NCI-H1105 treated with DMSO at 0.1 percent for 48 hours (cell line): ENCODE results near the gene CTNNB1.

Source experiments
- DNase-seq: peaks from one replicate; lab custom pipeline; 2025; lab: John Stamatoyannopoulos, UW

The CTNNB1 gene

DNA sequence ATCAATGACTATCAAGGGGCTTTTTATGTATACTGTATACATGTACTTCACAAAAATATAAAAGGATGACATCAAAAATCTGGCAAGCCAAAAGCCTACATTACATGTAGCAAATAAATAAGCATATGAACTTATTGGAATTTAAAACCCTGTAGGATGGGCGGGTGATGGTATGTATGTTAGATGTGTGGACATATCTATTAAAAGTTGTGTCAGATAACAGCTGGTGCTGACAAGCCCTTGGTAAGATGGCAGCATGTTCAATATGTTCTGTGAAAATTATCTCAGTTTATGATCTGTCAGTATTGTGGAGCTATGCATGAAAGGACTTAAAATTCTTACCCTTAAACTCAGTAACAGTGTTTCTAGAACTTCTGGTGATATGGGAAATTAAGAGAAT, 20.1 kb downstream of the CTNNB1 start:
- DNase-seq: no peak

DNA sequence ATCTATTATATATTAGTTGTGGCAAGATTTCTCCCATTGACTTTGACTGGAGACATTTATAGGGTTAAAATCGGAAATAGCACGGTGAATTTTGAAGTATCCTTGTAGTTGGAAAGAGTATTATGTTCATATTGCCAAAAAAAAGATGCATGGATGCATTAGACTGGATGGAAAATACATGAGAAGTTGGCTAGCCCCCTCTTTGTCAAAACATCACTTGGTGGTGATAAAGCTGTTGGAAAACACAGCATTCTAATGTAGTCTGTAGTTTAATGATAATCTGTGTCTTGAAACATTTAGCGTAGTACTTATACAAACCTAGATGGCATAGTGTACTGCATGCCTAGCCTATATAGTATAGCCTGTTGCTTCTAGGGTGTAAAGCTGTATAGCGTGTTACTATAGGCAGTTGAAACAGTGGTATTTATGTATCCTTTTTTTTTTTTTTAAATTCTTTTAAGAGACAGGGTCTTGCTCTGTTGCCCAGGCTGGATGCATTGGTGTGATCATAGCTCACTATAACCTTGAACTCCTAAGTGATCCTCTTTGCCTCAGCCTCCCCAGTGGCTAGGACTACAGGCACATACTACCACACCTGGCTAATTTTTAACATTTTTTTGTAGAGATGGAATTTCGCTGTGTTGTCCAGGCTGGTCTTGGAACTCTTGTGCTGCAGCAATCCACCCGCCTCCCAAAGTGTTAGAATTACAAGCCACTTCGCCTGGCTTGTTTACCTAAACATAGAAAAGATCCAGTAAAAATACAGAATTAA, 21.8 kb downstream of the CTNNB1 start:
- no peak for DNase-seq

DNA sequence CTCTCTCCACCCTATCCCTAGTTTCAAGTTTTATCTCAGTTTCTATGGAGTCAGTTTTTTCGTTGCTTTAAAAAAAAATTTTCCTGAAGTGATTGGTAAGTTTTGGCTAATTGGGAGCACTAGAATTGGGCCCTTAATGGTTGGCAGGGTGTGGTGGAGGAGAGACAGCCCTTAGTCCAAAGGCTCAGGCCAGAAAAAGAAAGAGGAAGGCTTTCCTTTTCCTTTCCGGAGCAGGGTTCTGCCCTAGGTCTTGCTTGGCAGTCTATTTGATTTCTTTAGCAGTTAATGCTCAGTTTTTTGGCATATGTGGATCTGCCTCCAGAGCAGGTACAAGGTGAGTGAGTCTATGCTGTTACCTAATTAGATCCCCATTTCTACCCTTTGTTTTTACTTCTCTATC, 22.7 kb downstream of the CTNNB1 start:
- DNase-seq: no peak

DNA sequence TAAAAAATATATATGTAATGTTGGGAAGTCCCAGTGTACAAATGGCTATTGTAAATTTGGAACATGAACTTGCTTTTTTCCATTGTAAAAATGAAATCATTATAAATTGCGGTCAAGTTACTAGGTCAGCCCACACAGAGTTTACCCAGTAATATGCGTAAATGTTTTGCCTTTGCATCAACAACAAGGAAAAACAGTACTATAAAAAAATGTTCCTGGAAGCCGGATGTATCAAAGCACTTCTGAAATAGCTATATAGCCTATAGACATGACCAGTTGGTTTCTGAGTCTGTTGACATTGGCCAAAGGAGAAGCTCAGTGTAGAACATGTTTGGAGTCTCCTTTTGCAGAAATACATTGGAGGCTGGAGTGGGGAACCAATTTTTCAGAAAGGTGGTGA, 23.2 kb downstream of the CTNNB1 start:
- no peak for DNase-seq

DNA sequence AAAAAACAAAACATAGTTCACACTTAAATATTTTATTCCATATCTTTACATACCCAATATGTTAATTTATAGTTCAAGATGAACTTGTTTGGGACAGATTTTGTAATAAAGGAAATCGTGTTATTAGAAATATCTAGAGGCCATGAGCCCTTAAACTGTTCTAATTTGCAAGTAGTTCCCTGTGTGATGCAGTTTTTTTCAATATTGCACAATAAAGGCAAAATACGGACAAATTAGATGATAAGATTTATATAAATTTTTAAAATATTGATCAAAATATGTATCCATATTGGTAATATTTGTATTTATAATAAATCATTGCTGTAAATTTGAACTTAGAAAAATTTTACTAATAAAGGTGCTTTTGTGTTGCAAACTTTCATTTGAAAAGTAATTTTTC, 23.8 kb downstream of the CTNNB1 start:
- DNase-seq: no peak

DNA sequence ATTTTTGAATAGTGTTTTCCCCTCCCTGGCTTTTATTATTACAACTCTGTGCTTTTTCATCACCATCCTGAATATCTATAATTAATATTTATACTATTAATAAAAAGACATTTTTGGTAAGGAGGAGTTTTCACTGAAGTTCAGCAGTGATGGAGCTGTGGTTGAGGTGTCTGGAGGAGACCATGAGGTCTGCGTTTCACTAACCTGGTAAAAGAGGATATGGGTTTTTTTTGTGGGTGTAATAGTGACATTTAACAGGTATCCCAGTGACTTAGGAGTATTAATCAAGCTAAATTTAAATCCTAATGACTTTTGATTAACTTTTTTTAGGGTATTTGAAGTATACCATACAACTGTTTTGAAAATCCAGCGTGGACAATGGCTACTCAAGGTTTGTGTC, 24.4 kb downstream of the CTNNB1 start:
- no peak for DNase-seq

DNA sequence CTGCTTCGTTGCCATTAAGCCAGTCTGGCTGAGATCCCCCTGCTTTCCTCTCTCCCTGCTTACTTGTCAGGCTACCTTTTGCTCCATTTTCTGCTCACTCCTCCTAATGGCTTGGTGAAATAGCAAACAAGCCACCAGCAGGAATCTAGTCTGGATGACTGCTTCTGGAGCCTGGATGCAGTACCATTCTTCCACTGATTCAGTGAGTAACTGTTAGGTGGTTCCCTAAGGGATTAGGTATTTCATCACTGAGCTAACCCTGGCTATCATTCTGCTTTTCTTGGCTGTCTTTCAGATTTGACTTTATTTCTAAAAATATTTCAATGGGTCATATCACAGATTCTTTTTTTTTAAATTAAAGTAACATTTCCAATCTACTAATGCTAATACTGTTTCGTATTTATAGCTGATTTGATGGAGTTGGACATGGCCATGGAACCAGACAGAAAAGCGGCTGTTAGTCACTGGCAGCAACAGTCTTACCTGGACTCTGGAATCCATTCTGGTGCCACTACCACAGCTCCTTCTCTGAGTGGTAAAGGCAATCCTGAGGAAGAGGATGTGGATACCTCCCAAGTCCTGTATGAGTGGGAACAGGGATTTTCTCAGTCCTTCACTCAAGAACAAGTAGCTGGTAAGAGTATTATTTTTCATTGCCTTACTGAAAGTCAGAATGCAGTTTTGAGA, 25.0 kb downstream of the CTNNB1 start:
- no peak for DNase-seq

DNA sequence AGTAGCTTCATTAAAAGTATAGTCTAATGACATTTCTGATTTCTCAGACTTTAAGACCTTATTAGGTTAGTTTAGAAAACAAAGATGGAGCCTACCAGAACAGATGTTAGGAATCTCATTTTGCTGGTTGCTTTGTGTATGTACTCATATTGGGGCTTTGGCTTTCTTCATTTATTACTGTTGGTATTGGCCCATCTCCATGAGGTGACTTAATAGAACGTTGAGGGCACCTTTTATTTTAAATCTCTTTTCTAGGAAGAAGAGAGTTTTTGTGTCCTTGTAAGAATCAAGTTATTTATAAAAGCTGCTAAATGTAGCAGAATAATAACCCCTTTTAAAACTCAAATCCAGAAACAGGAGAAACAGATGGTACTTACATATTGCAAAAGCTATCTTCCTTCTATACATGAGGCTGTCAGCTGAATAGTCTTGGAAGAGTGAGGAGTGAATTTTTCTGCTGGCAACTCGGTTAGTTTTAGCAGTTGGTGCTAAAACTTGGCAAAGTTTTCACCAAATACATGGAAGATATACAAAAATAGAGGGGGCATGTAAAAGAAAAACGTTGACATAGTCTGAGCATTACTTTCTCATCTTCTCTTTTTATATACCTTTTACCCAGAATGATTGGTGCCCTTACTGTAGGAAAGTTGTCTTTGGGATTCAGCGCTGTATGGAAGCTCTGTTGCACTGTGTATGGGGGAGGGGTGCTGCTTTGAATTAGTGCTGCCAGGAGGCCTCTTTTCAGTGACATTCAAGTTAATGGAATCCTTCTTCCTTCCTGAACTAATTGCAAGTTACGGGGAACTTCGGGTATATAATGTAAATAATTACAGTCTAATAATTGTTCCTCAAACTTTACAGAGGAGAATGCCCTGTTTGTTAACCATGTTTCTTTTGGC, 35.8 kb downstream of the CTNNB1 start:
- DNase-seq: no peak

DNA sequence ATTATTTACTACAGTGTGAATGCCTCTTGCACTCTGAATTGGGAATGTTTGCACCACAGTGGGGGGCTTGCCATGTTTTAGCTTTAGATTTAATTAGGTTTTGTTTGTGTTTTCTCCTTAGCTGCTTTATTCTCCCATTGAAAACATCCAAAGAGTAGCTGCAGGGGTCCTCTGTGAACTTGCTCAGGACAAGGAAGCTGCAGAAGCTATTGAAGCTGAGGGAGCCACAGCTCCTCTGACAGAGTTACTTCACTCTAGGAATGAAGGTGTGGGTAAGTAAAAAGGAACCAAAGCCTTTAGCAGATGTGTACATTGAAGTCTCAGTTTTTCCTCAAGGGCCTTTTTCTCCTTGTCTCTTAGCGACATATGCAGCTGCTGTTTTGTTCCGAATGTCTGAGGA, 36.9 kb downstream of the CTNNB1 start:
- DNase-seq: no peak

DNA sequence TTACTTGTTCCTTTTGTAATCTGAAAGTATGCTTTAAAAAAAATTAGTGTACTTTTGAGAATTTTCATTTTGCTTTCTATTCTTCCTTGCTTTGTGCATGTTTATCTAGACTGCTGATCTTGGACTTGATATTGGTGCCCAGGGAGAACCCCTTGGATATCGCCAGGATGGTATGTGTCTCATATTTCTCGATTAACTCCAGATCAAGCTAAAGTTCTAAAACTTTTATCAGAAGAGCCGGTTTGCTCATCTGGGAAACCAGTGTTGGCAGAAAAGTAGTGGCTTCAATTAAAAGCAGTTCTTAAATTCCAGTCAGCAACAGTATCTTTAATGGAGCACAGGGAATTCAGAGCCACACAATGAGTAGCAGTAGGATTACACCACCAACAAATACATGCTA, 38.6 kb downstream of the CTNNB1 start:
- DNase-seq: no peak

DNA sequence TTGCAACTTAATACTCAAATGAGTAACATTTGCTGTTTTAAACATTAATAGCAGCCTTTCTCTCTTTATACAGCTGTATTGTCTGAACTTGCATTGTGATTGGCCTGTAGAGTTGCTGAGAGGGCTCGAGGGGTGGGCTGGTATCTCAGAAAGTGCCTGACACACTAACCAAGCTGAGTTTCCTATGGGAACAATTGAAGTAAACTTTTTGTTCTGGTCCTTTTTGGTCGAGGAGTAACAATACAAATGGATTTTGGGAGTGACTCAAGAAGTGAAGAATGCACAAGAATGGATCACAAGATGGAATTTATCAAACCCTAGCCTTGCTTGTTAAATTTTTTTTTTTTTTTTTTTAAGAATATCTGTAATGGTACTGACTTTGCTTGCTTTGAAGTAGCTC, 40.3 kb downstream of the CTNNB1 start:
- no peak for DNase-seq

DNA sequence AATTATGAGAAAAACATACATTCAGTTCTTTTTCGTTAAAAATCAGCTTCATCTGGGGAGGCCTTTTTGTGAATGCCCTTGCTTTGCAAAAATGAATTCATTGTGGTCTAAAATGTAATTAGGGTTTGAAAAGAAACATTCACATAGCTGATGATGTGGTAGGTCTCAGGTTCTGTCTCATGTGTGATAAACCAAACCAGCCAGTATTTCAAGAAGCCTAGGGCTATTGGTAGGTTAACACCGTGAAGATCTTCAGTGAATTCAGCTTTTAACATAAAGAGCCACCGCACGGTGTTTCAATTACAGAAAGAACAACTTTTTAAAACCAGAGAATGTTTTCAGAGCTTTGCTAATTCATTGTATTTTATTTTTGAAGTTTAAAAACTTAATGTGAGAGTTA, 41.9 kb downstream of the CTNNB1 start:
- no peak for DNase-seq

DNA sequence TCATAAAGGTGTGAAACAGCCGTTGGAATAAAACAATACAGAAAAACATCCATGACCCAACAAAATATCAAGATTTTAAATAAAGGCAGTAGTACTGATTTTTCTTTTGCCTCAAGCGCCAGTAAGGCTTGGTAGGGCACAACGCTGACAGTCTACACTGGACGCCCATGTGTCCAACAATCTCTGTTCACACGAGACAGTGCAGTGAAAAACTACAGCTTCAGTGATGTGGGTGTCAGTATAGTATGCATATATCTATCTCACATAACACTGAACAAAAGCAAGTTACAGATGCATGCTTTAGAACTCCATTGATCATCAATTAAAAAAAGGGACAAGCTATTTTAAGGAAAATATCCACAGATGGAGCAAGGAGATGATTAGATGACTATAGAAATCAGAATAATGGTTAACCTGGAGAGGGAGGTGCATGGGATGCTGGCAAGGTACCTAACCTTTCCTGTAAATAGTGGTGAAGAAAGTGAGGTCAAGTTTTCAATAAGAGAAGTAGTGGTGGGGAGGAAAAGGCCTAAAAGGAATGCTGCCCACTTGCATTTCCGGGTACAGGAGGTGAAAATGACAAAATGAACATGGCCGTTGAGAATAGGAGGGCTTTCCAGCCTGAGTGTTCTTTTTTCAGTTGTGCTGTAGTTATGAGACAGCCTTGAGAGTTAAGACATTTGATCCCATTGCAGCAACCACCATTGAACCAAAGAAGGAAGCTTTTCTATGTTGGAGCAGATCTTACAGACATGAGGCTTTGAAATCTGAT, 42.7 kb downstream of the CTNNB1 start:
- no peak for DNase-seq

DNA sequence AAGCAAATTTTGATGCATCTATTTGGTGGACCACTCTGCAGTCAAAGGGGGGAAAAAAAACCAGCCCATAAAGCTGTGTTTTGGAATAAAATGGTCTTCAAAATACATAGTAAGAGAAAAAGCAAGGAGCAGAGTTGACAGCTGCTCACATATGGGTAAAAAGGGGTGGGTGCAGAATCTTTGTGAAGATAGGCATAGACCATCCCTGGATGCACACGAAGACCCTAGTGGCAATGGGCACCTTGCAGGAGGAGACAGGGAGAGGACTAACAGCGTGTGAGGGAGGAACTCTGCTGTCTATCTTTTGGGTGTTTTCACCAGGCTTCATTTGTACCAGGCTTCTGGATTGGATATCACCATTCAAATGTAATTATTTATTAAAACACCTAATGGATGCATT, 43.9 kb downstream of the CTNNB1 start:
- no peak for DNase-seq

DNA sequence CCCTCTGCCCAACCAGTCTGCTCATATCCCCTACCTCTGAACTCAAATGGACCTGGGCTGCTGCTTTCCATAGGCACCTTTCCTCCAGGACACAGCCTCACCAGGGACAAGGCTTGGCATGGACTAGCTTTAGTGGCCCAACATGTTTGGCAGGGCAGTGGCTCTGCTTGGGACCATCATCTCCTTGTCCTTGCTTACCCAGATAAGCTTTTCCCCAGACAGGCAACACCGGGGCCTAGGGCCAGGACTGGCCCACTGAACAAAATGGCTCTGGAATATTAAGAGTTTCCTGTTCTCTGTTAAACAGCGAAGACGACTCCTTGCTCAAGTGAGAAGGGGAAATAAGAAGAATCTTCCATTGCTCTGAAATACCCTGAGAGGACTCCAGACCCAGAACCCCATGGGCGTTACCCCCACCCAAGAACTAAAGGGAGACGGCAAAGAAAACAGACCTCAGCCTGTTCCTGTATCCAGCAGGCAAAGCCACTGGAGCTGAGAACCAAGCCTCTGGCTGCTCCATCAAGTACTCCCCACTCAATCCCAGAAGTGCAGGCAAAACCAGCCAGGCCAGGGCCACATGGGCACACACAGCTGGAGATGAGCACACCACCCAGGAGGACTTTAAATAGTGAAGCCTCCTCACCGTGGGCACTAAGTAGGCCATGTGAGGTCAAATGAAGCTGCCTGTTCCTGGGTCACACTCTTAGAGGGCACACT, 45.5 kb downstream of the CTNNB1 start:
- no peak for DNase-seq

DNA sequence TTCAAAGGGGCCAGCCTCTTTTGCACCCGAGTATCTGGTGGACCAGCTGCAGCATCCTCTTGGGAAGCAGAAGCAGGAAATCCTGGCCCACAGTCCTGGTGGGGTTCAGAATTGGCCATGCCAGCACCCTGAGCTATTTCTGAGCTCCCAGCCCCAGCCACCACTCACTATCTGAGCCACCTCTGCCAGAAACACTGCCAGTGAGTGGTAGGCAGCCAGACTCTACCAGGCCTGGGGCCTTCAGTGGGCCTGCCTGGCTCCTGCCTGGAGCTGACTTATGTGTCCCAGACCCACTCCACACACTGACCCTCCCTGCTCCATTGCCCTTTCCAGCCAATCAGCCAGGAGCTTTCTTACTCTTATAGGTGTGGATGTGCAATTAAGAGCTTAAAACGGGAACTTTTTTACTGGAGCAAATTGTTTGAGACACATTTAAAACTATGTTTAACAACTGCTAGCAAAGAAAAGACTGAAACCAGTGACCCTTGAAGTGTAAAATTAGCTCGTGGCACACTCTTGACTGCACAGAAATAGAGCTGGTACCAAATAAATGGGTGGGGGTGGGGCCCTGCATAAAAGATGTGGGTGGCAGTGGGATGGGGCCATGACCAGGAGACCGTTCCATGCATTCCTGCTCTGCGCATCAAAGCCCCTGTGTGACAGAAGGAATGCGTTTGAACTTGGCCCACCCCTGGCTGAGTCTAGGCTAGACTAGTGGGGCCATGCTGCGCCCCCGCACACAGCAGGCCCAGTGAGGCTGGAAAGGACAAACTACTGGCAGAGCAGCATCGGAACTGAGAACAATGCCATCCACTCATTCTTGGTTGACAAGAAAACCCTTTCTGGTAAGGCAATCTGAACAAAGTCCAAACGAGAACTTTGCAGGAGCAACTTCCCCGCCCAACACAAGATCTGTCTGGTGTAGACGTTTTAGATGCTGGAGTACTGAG, 48.0 kb downstream of the CTNNB1 start:
- no peak for DNase-seq

DNA sequence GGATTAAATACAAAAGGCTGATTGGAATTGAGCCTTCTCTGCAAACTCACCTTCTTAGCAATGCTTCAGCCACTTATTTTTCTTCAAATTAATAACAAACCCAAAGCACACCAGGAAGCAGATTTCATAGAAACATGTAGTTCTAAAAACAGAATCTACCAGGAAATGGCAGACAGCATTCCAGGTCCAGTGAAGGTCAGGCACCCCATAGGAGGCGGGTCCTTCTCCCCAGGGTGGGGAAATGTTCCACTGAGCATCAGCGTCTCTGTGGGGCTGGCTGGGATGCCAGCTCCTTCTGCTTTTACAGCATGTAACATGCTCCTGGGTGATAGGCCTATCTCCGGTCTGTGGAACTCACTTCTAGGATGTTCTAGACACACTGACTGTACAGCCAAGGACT, 49.2 kb downstream of the CTNNB1 start:
- DNase-seq: no peak

DNA sequence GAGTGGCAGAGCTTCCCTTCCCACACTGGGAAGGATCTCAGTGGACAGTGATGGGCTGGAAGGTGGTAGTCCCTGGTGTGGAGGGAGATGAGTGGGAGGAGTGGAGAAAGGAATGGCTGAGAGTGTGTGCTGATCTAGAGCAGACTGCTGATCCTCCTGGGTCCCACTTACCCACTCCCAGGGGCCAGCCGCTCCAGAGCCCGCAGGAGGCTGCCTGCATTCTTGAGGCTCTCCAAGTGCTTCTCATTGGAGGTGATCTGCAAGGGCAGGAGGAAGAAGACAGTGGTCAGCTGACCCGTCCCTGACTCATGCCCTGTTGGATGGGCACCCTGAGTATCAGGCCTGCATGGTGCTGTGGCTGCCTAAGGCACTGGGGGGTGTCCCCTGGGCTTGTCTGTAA, 50.0 kb downstream of the CTNNB1 start:
- DNase-seq: no peak

DNA sequence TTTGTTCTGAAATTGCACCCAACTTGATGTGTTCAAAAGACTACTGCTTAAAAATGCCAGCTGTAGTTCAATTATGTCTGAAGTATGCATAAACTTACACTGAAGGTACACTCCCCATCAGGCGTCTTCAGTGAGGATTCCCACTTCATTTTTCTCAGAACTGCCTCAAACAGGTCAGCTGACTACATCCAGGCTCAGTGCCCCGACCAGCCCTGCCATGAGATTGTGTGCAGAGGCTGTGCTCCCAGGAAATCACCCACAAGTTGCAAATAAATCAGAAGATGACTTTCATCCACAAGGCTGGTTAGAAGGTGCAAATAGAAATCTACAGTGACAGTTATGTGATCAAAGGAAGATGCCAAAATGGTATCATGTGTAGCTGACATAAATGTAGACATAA, 51.5 kb downstream of the CTNNB1 start:
- DNase-seq: no peak

DNA sequence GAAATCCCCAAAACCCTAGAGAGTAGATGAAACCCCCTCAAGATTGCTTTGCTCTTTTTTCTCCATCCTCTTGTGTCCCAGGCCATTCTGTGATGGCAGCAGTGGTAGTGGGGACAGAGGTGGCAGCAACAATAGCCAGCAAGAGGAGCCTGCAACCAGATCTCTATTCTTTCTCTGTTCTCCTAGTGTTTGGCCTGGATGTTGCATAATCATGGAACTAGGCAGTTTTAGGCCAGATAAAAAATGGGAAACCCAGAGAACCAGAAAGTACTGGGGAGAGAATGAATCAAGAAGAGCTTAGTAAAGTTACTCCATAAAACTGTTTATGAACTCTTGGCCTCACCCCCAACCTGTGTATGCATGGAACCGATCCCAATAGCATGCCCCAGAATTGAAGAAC, 52.3 kb downstream of the CTNNB1 start:
- no peak for DNase-seq
